Activated naive CD4-positive, alpha-beta T cell treated with anti-CD3 and anti-CD28 coated beads, Interleukin-2, amount 50 U/mL, for 24 hours (primary cell): ENCODE results near the gene ME3.
"Not testable (repeated sequence)": the region's sequence is repeated elsewhere in the genome, so short reads cannot be mapped to it uniquely, and the experiment has no call there.

Experiments used
- H3K27ac Mint-ChIP-seq: one replicate; pipeline ENCODE4 v1.8.0; 2021; ENCODE audit warnings: mild to moderate bottlenecking, mixed read lengths
- H3K27me3 Mint-ChIP-seq: one replicate; pipeline ENCODE4 v1.8.0; 2021; ENCODE audit warnings: mixed read lengths
- H3K36me3 Mint-ChIP-seq: one replicate; pipeline ENCODE4 v1.8.0; 2021; ENCODE audit warnings: mixed read lengths
- H3K4me1 Mint-ChIP-seq: one replicate; pipeline ENCODE4 v1.8.0; 2021; ENCODE audit warnings: mixed read lengths
- H3K4me3 Mint-ChIP-seq: one replicate; pipeline ENCODE4 v1.8.0; 2021; ENCODE audit warnings: mild to moderate bottlenecking, mixed read lengths
- H3K9me3 Mint-ChIP-seq: one replicate; pipeline ENCODE4 v1.8.0; 2021; ENCODE audit warnings: mixed read lengths

ME3 gene

DNA sequence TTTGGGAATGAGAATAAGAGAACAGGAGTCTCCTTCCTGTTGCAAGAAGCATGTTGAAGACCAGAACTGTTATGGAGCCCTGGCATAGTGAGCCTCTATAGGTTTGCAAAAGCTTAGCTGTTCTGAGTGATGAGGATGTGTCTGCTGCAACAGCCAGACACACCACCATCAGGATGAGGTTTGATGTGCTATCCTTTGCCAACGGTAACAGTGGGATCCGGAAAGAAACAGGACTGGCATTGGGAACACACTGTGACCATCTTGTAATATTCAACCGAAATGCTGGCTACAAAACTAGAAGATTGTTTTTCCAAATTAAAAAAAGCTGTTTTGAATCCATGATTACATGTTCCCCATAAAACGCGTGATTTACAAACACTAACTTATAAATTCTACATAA is 117.0 kb downstream of the ME3 start:
- no peaks in the 10 kb centered on the region for H3K9me3 Mint-ChIP-seq
- peaks cover 5% of the 10 kb centered on the region for H3K36me3 Mint-ChIP-seq
- no peaks in the 10 kb centered on the region for H3K4me1 Mint-ChIP-seq
- no peak overlapping the region for H3K4me3 Mint-ChIP-seq
- H3K27me3 Mint-ChIP-seq: no peaks in the 10 kb centered on the region
- no peak overlapping the region for H3K27ac Mint-ChIP-seq

GRCh38 chr11:86553265-86553664 is 119.2 kb downstream of the ME3 start:
- Mint-ChIP-seq H3K27me3 (no peaks in the 10 kb centered on the region), H3K9me3 (no peaks in the 10 kb centered on the region), H3K4me1 (no peaks in the 10 kb centered on the region), H3K27ac (no peak overlapping the region), H3K4me3 (no peak overlapping the region), H3K36me3 (peaks cover 5% of the 10 kb centered on the region)

- H3K27ac Mint-ChIP-seq: no peak overlapping the region
- peaks cover 3% of the 10 kb centered on the region for H3K36me3 Mint-ChIP-seq
Observed at GRCh38 chr11:86551288-86552092, 120.9 kb downstream of the ME3 start.

GRCh38 chr11:86550757-86551156 is 121.7 kb downstream of the ME3 start:
- Mint-ChIP-seq H3K9me3 (no peaks in the 10 kb centered on the region), H3K27me3 (no peaks in the 10 kb centered on the region), H3K4me3 (no peak overlapping the region), H3K36me3 (peaks cover 3% of the 10 kb centered on the region), H3K4me1 (no peaks in the 10 kb centered on the region), H3K27ac (no peak overlapping the region)

More at GRCh38 chr11:86551288-86552092, 120.9 kb downstream of the ME3 start:
- Mint-ChIP-seq H3K9me3 (no peaks in the 10 kb centered on the region), H3K4me3 (no peak overlapping the region), H3K4me1 (no peaks in the 10 kb centered on the region), H3K27me3 (no peaks in the 10 kb centered on the region)

DNA sequence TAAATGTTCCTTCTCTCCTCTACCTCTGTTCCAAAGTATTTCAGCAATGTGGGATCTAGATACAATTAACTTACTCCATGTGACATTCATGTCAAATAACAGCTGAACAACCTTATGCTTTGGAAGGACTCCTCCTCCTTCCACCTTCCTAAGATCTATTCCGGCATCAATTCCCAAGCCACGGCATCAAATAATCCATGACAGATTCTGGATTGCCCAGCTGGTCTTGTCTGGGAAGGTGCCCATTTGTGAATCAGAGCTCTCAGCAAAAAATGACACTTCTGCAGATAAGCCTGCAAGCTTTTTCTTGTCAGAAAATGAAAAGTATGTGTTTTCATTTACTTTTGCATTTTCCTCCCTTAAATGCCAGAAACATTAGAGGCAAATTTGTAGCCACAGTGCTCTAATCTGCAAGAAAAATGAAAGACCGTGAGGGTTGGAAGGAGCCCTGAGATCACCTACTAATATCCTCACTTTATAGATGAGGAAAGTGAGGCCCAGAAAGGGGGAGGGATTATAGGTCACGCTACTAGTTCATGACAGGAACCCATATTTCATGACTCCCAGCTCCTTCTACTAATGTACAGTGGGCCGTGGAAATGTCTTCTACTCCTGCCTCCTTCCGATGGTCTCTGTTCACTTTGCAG is 124.0 kb downstream of the ME3 start:
- Mint-ChIP-seq H3K36me3 (no peaks in the 10 kb centered on the region), H3K4me1 (no peaks in the 10 kb centered on the region), H3K9me3 (no peaks in the 10 kb centered on the region), H3K27ac (no peak overlapping the region), H3K27me3 (no peaks in the 10 kb centered on the region), H3K4me3 (no peak overlapping the region)

DNA sequence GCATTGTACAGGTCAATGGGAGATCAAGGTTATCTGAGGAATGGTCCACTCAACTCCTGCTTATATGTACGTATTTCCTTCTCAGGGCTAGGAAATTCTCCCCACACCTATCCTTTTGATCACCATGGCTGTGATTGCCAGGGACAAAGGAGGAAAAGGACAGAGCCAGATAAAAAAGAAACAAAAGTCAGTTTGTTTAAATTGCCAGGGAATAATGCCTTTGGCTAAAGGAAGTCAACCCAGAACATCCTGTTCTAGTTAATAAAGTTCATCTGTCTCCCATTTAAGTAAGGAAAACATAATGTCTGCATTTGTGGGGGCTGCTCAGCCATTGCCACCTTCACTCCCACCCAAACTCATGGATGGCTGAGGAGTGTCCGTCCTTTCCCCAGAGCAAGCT is 124.7 kb downstream of the ME3 start:
- Mint-ChIP-seq H3K9me3 (no peaks in the 10 kb centered on the region), H3K4me1 (no peaks in the 10 kb centered on the region), H3K27ac (no peak overlapping the region), H3K36me3 (no peaks in the 10 kb centered on the region), H3K4me3 (no peak overlapping the region), H3K27me3 (no peaks in the 10 kb centered on the region)

GRCh38 chr11:86541299-86541698 is 131.1 kb downstream of the ME3 start:
- H3K36me3 Mint-ChIP-seq, H3K9me3 Mint-ChIP-seq, H3K27ac Mint-ChIP-seq, H3K4me3 Mint-ChIP-seq, H3K4me1 Mint-ChIP-seq, H3K27me3 Mint-ChIP-seq: not testable (repeated sequence)

DNA sequence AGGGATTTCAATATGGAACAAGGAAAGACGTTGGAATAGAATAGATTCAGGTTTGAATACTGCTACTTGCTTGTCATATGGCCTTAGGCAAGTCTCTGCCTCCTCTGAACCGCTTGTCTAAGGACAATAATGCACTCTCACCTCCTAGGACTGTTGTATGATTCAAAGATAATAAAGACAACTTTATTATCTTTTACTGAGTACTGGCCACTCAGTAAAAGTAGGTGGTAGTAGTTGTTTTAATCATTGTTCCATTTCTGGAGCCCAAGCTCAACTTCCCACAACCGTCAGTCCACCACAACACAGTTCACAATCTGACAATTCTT is 134.2 kb downstream of the ME3 start:
- Mint-ChIP-seq H3K4me3 (no peak overlapping the region), H3K9me3 (no peaks in the 10 kb centered on the region), H3K36me3 (no peaks in the 10 kb centered on the region), H3K27me3 (no peaks in the 10 kb centered on the region), H3K27ac (no peak overlapping the region), H3K4me1 (no peaks in the 10 kb centered on the region)

- H3K36me3 Mint-ChIP-seq: no peaks in the 10 kb centered on the region
- H3K27me3 Mint-ChIP-seq: no peaks in the 10 kb centered on the region
- H3K9me3 Mint-ChIP-seq: no peaks in the 10 kb centered on the region
- H3K27ac Mint-ChIP-seq: no peak overlapping the region
- H3K4me1 Mint-ChIP-seq: no peaks in the 10 kb centered on the region
- H3K4me3 Mint-ChIP-seq: no peak overlapping the region
Observed at GRCh38 chr11:86537541-86538222, 134.7 kb downstream of the ME3 start.

DNA sequence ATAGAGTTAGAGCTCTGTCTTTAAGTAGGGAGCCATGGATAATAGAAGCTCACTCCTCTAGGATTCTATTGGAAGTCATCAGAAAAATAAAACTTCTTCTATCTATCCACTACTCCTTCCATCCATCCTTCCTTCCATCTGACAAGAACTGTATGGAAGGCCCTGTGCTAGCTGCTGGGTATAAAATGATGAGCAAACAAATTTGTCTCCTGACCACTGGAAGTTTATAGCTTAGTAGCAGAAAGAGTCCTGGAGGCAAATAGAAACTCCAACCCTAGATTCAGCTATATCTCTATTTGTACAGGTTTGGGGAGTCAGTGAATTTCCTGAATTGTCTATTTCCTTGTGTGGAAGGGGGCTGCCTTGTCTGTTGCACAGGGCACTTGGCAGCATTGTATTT is 136.6 kb downstream of the ME3 start:
- Mint-ChIP-seq H3K36me3 (no peaks in the 10 kb centered on the region), H3K27ac (no peak overlapping the region), H3K27me3 (no peaks in the 10 kb centered on the region), H3K9me3 (no peaks in the 10 kb centered on the region), H3K4me1 (no peaks in the 10 kb centered on the region), H3K4me3 (no peak overlapping the region)

GRCh38 chr11:86524620-86525352 is 147.6 kb downstream of the ME3 start:
- Mint-ChIP-seq H3K4me3 (no peak overlapping the region), H3K36me3 (peaks cover 7% of the 10 kb centered on the region), H3K4me1 (peaks cover 13% of the 10 kb centered on the region), H3K27ac (peak overlapping the region; percentile 88), H3K27me3 (peaks cover 2% of the 10 kb centered on the region), H3K9me3 (peaks cover 9% of the 10 kb centered on the region)

DNA sequence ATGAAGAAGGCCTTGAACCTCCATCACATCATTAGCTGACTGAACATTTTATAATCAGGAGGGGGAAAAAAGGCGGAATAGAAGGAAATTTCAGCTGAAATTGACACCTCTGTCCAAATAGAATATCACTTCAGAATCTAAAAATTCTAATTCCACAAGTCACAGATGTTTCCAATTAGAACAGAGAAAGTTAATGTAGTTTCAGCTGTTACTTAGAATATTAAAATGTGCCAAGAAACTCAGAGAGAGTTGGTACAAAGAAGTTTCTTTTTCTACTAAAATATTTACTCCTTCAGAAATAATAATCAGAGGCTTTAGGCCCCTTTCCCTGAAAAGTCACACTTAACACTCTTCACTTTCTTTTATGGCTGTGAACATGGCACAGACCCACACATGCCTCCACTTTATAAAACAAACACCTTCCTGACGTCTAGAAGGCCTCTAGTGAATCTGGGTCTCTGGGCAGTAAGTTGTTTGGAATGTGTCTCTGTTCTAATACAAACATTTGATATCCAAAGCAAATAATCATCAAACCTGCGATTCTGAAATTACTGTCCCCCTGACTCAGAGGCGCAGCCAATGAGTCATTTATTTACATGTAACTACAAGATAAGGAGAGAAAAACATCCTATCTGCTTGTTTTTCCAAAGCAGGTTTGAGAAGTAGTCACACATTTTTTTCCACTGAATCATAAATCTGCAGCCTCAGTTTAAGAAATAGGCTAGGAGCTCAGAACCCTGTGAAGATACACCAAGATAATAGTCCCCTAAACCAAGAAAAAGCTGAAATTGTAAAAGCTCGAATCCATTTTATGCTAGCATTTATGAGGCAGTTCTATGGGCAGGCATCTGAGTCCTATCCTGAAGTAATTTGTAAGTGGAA is 148.4 kb downstream of the ME3 start:
- Mint-ChIP-seq H3K27ac (peak overlapping the region; percentile 88), H3K4me1 (peaks cover 13% of the 10 kb centered on the region), H3K27me3 (peaks cover 2% of the 10 kb centered on the region), H3K36me3 (peaks cover 7% of the 10 kb centered on the region), H3K9me3 (peaks cover 9% of the 10 kb centered on the region), H3K4me3 (peak overlapping the region; percentile 64)

DNA sequence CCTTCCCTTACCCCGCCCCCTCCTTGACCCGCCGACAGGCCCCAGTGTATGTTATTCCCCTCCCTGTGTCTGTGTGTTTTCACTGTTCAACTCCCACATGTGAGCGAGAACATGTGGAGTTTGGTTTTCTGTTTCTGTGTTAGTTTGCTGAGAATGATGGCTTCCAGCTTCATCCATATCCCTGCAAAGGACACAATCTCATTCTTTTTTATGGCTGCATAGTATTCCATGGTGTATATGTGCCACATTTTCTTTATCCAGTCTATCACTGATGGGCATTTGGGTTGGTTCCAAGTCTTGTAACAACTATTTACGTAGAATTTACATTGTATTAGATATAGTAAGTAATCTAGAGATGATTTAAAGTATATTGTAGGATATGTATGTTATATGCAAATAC is 149.9 kb downstream of the ME3 start:
- H3K9me3 Mint-ChIP-seq, H3K36me3 Mint-ChIP-seq, H3K4me3 Mint-ChIP-seq, H3K27ac Mint-ChIP-seq, H3K27me3 Mint-ChIP-seq: not testable (repeated sequence)
- H3K4me1 Mint-ChIP-seq: peaks cover 13% of the 10 kb centered on the region

DNA sequence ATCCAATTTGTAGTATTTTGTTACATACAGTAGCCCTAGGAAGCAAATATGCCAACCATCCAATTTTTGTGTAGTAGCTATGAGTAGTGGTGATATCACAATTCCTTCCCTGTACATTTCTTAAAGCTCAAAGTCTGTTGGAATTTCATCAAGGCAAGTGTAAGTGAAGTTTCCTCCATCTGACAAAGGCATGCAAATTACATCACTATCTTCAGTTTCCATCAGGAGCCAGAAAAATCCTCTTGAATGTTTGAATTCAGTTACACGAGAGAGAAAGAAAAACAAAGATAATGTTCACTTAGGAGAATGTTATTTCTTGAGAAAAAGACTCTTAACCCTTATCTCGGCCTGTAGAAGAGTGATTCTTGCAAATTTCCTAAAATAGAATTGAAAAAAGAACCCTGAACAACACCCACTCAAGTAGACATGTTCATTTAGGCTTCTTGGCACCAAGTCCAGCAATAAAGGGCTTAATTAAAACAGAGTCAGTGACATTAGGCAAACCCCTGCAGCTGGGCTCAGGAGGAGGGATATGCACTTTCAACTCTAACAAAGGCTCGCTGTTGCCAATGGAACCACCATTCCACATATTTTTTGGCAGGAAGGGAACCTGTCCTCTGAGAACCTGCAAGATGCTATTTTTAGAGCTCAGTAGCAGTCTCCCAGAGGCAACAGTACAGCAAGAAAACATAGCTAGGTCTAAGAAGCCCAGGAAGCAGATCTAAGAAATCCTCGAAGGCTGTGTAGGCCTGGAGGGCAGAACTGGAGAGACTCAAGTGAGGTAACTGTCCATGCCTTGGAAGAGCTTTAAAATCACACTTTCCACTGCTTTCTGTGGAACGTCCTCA is 153.1 kb downstream of the ME3 start:
- no peak overlapping the region for H3K27ac Mint-ChIP-seq
- H3K9me3 Mint-ChIP-seq: no peaks in the 10 kb centered on the region
- no peak overlapping the region for H3K4me3 Mint-ChIP-seq
- peaks cover 5% of the 10 kb centered on the region for H3K4me1 Mint-ChIP-seq
- H3K36me3 Mint-ChIP-seq: peaks cover 5% of the 10 kb centered on the region
- no peaks in the 10 kb centered on the region for H3K27me3 Mint-ChIP-seq
